ENCODE results near the gene TRIML2.
"Not testable (repeated sequence)": the region's sequence is repeated elsewhere in the genome, so short reads cannot be mapped to it uniquely, and the experiment has no call there.

TRIML2 gene

DNA sequence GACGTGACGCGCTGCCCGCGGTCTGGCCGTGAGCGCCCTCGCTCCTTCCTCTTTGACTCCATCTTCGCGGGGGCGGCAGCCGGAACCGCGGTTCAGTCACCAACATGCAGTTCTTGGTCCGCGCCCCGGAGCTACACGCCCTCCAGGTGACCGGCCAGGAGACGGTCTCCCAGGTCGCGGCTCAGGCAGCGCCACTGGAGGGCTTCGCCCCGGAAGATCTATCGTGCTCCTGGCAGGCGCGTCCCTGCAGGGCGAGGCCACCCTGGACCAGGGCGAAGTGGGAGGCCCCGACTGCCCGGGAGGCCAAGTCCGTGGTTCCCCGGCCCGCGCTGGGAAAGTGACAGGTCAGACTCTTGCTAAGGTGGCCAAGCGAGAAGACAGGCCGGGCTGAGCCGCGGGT lies 2.9 kb downstream of the TRIML2 start:
- DNase-seq (ENCODE audit: low read depth): no peak

DNA sequence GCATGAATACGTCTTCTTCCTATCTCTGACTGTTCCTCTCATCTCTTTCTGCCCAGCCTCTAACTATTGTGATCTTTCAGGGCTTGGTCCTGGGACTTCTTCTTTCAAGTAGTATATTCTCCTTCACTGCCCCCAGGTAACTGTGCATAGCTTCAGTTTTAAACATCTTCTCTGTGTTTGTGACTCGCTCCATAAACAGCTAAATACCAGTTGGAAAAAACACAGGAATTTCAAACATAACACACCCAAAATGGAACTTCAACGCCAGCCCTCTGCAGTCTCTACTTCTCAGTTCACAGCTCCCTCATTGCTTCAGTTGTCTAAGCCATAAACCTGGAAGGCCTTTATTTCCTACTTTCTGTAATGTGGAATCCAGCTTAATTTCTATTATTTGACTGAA lies 16.6 kb downstream of the TRIML2 start:
- no peak for DNase-seq (ENCODE audit: low read depth)

DNA sequence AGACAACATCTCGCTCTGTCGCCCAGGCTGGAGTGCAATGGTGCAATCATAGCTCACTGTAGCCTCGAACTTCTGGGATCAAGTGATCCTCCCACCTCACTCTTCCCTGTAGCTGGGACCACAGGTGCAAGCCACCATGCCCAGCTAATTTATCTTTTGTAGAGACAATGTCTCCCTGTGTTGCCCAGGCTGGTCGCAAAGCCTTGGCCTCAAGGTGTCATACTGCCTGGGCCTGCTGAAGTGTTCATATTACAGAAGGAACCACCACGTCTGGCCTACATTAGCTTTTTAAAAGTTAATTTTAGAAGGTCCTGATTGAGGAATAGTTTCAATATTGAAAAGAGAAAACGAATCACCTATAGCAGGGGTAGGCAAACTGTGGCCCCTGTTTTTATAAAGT lies 22.5 kb downstream of the TRIML2 start:
- DNase-seq (ENCODE audit: low read depth): no peak

DNA sequence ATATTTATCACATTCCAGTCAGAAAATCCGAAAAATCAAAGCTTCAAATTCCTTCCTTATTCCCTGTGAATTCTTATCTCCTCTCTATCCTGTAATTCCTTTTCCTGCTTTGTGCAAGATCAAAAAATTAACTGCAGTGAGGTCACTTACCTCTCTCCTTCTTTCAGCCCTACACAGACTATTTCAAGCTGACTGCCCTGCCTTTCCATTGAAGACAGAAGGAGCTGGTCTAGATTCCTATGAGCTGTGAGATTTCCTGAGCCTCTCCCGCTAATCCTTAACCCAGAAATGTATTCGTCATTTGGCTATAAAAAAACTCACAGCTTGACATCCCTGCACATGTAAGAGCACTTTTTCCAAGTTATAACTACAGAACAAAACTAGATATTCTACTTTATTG lies 26.6 kb downstream of the TRIML2 start:
- DNase-seq (ENCODE audit: low read depth): no peak

DNA sequence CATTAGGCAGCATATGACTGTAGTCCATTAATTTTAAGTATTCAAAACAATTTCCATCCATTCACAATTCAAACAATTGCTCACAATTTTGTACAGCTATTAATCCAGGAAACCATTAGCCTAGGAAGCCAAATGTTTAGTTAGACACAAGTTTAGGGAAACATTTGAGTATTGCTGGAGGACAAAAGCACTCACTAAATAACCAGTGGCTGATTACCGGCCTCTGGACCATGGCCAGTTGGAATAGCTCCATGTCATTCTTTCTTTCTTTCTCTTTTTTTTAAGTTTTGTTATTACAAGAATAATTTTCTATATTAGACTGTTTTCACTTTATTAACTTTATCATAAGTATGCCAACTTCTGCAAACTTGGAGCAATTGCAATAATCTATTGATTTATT lies 31.3 kb downstream of the TRIML2 start:
- DNase-seq (ENCODE audit: low read depth): no peak

GRCh38 chr4:188076169-188076568 lies 33.2 kb downstream of the TRIML2 start:
- no peak for DNase-seq (ENCODE audit: low read depth)

GRCh38 chr4:188061083-188061482 lies 48.3 kb downstream of the TRIML2 start:
- DNase-seq (ENCODE audit: low read depth): no peak

DNA sequence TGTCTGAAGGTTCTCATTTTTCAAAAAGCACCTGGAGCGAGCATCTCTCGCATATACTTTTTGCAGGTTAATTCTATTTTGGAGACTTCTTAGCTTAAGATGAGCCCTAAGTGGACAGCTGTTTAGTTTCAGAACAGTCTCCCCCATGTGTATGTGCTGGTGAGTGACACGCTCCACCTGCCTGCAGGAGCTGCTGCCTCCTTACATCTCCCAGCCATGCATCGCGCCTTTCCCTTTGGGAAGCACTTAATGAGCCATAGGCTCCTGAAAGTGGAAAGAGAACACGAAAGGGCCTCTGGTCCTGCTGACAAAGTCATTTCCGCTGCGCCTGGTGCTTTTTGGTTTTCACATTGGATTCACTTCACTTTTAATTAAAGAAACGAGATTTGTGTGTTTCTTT lies 56.1 kb downstream of the TRIML2 start:
- no peak for DNase-seq (ENCODE audit: low read depth)

DNA sequence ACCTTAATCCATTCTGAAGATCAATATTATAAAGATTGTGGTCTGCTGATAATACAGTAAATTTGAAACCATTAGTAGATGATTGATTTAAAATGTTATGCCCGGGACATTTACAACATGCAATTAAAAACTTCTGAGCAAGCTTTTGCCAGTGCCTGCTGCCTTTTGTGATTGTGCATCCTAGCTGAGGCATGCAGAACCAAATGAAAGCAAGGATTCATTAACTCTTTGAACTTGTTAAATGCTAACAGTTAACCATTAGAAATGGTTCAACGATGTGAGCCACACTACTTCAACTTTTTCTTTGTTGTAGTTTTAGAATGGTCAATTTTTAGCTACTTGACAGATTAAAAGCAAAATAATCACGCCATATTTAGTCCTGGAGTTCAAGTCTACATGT lies 62.7 kb downstream of the TRIML2 start:
- no peak for DNase-seq (ENCODE audit: low read depth)

- DNase-seq (ENCODE audit: low read depth): not testable (repeated sequence)
These were observed 63.9 kb downstream of the TRIML2 start for GRCh38 chr4:188045461-188045860.

DNA sequence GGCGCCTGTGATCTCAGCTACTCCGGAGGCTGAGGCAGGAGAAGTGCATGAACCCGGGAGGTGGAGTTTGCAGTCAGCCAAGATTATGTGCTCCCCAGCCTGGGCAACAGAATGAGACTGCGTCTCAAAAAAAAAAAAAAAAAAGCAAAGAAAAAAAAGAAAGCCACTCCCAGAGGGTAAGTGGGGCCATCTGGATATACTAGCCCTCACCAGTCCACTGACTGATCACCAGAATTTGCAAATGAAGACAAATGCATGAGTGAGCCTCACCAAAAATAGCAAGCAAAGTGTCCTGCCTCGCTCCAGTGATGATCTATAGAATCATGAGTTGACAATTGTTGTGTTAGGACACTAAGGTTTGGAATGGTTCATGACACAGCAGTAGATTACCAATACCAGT lies 66.2 kb downstream of the TRIML2 start:
- DNase-seq (ENCODE audit: low read depth): no peak

GRCh38 chr4:188042191-188042590 lies 67.2 kb downstream of the TRIML2 start:
- no peak for DNase-seq (ENCODE audit: low read depth)

DNA sequence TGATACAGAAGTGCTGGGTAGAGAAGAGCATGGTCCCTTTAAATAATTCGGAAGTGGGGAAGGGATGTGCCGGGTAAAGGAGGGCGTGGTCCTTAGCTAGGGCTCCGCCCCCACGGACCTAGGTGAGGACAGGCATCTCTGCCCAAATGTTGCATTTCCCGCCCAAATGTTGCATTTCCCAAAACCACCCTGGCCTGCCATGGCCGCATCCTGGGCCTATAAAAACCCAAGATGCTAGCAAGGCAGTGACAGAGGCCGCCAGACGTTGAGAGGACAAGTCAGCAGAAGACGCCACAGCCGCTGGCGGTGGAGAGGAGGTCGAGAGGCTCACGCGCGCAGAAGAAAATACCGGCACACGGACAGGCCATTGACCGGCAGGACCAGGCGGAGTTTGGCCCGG lies 67.7 kb downstream of the TRIML2 start:
- no peak for DNase-seq (ENCODE audit: low read depth)

Measured in CMK (cell line).